CD4-positive, alpha-beta T cell treated with Interleukin-10 for 1 hour (primary cell): ENCODE results near the gene CTRB2.
"Not testable (repeated sequence)": the region's sequence is repeated elsewhere in the genome, so short reads cannot be mapped to it uniquely, and the experiment has no call there.

Experiments
- DNase-seq: peaks from one replicate; pipeline ENCODE4 v3.0.0-alpha.2; 2020

CTRB2 gene

GRCh38 chr16:75241955-75242354, 35.0 kb upstream of the CTRB2 start:
- no peak for DNase-seq

DNA sequence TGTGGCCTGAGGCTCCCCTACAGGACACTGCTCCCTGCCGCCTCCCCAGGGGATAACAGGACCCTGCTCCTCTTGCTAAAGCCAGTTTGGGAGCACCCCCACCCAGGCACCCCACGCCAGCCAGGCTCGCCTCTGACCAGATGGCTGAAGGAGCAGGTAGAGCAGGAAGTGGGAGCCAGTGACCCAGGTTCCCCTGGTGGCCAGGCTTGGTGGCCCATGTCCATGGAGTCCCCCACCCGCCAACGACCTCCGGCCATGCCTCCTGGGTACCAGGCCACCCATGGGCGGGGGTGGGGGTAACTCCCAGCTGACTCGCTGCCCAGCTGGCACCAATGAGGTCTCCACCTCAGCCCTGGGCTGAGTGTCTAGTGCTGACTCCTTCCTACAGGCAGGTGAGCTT, 34.5 kb upstream of the CTRB2 start:
- no peak for DNase-seq

DNA sequence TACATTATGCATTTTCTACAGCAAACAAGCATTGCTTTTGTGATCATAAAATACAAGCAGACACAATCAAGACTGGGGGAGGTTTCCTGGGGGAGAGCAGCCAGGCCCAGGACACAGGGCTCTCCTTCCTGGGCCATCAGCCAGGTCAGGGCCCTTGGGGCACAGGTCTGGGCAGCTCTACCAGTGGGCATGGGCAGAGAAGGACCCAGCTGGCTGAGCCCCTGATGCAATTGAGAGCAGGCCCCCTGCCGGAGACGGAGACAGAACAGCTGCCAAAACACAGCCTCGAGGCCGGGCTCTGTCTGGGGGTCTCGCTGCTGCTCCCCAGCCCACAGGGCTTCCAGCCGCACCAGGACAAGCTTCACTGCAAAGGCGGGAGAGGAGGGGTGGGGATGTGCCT, 33.7 kb upstream of the CTRB2 start:
- not testable (repeated sequence) for DNase-seq

DNA sequence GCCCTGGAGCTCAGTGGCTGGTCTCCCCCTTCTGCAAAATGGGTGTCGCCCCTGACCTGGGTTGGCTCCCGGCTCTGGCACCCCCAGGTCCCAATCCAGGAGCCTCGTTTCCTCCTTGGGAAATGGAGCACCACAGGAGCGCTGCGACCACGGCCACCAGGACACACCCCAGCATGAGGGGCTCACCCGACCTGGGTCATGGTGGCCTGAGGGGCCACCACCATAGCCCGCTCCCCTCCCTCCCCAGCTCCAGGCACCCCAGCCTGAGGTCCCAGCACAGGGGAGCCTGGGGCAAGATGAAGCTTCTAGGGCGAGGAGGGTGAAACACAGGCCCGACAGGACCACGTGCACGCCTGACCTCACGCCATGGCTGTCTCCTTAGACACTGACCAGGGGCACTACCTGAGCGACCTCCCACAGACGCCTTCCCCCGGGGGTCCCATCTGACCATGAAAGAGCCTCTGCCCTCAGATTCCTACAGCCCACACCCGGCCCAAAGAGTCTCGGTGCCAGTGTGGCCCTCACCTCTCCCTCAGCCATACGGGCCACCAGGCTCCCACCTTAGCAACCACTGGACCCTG, 32.7 kb upstream of the CTRB2 start:
- DNase-seq: no peak

DNA sequence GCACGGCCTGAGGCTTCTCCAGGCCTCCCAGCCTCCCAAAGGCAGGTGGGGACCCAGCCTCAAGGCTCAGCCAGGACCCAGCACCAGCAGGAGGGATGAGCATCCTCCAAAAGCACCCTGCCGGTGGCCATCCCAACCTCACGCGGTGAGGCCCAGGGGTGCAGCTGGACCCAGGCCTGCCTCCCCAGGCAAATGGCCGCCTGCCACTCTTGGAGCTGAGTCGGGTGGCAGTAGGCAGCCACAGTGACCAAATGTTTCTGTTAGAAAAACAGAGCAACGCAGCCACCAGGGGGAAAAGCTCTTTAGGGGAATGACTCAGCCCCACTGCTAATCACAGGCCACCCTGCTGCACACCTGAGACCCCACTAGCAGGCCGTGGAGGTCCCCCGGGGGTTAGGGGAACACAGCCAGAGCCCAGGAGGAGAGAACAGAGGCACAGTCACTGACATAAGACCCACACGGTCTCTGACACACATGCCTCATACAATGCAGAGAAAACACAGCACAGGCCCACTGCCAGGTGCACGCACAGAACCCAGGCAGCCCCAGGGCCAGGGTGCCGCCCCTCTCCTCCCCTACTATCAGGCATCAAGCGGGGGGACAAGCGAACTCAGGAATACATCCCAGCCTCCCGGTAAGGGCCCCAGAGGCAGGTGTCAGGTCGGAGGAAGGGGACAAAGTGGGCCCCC, 32.0 kb upstream of the CTRB2 start:
- no peak for DNase-seq

GRCh38 chr16:75238132-75238852, 31.3 kb upstream of the CTRB2 start:
- no peak for DNase-seq

DNA sequence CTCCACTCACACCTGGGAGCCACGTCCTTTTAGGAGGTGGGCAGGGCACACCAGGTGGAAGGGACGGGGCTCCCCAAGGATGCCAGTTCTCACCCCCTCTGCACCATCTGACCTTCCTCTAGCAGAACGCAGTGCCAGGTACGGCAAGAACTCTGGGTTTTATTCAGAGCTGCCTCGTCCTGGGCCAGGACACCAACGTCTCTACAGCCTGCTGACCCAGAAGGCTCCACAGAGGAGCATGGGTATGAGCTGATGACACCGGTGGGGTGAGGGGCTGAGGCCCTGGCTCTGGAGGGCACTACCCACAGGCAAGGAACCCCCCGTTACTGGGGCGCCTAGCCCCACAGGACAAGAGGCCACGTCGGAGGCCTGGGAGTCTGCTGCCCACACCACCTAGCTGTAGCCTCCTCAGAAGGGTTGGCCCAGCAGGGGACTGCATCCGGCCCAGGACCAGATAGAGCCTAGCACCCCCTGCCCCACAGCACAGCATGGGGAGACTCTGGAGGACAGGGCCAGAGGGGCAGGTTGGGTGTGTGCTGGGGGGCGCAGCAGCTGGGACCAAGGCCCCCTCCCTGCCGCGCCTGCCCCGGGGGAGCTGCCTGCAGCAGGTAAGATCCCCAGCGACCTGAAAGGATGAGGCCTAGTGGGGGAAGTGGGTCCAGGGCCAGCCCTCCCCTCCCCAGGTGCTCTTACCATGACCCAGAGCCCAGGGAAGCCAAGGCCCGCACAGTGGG, 30.6 kb upstream of the CTRB2 start:
- DNase-seq: no peak

- DNase-seq: no peak
Observed at GRCh38 chr16:75236736-75237397, 29.9 kb upstream of the CTRB2 start.

DNA sequence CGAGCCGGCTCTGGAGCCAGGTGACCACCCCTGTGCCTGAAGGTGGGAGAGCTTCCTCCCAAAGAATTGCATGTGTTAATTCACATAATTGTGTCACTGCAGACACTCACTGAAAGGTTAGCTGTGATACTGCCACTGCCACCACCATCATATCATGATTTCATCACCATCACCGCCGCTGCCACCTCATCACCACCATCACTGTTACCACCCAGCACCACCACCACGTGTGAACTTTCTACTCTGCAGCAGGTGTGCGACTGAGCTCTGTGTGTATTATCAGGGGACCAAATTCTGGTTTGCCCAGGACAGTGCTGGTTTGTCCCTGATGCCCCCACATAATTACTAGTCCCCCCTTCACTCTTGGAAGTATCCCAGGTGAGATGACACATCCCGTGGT, 29.3 kb upstream of the CTRB2 start:
- no peak for DNase-seq

GRCh38 chr16:75235721-75236193, 28.8 kb upstream of the CTRB2 start:
- no peak for DNase-seq

DNA sequence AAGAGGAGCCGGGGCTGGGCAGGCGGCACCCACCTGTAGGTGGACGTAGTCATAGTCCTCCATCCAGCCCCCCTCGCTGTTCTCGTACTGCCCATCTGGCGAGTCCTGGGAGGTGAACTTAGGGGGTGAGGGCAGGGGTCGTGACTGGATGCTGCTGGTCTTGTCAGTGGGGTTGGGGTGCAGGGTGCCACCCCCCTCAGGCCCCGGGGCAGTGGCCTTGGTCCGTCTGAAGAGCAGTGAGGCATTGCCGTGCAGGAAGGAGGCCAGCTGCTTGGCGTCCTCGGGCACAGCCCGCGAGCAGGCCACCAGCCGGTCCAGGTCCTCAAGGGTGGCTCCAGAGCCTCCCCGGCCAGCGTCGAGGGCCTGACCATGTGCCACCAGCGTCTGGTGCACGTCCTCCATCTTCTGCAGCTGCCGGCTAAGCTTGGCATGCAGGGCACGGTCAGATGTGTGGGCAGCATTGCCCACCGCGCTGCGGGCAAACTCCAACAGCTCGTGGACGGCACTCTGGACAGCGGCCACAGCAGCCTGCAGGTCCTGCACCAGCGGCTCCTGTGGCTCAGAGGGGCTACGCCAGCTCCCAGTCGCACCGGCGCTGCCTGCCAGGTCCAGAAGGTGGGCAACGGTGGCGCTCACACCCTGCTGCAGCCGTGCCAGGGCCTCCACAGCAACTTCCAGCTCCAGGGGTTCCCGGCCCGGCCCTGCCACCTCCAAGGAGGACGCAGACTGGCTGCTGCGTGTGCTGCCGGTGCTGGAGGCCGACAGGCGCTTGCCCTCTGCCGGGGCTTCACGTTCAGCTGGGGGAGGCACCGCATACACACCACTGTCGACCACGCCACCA, 28.1 kb upstream of the CTRB2 start:
- no peak for DNase-seq

- no peak for DNase-seq
Observed at GRCh38 chr16:75233611-75233938, 26.6 kb upstream of the CTRB2 start.

DNA sequence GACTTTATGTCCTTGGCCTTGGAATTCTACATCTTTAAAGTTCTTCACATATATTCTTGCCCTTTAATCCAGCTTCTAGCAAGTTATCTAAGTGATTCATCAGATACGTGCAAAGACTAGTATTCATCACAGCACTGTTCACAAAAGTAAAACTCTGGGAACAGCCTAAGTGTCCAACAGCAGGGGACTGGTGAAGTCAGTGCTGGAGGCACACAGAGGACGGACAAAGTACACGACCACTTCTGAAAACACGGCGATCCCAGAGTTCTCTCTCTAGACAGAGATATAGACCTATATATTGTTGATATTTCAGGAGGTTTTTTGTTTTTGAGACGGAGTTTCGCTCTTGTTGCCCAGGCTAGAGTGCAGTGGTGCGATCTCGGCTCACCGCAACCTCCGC, 24.6 kb upstream of the CTRB2 start:
- DNase-seq: no peak

- DNase-seq: no peak
Observed at GRCh38 chr16:75230471-75231110, 23.6 kb upstream of the CTRB2 start.

GRCh38 chr16:75229172-75230031, 22.4 kb upstream of the CTRB2 start:
- no peak for DNase-seq

- DNase-seq: no peak
Observed at GRCh38 chr16:75228143-75228976, 21.4 kb upstream of the CTRB2 start.

DNA sequence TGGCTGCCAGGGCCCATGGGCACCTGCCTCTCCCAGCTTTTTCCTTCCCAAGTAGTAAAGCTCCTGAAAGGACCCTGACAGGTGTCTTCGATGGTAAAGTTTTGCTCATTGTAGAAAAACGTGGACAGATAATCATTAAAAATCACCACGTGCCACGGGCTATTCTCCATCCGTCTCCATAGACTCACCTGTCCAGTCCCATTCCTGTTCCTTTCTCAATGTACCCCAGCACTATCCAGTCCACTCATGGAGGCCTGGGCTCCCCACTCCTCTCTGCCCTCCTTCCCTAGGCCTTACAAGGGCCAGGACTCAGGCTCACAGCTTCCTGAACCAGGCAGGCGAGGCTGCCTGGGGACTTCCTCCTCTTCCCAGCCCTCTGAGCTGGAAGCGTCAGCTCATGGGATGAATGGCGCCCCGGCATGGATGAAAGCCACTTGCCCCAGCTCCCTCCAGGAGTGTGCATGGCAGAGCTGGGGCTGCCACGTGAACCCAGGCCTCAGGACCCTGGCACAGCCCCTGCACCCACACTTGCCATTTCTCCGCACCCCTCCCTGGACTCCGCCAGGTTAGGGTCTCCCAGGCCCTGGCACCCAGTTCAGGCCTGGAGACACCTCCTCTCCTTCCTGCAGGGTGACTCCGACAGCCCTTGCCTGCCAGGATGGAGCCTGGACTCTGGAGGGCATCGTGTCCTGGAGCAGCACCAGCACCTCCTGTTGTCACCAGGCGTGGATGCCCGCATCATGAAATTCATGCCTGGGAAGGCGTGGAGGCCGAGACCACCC, 20.6 kb upstream of the CTRB2 start:
- no peak for DNase-seq

GRCh38 chr16:75226550-75227360, 19.8 kb upstream of the CTRB2 start:
- no peak for DNase-seq
